Measurements from ENCODE around the gene SSBP3.

Gene SSBP3

DNA sequence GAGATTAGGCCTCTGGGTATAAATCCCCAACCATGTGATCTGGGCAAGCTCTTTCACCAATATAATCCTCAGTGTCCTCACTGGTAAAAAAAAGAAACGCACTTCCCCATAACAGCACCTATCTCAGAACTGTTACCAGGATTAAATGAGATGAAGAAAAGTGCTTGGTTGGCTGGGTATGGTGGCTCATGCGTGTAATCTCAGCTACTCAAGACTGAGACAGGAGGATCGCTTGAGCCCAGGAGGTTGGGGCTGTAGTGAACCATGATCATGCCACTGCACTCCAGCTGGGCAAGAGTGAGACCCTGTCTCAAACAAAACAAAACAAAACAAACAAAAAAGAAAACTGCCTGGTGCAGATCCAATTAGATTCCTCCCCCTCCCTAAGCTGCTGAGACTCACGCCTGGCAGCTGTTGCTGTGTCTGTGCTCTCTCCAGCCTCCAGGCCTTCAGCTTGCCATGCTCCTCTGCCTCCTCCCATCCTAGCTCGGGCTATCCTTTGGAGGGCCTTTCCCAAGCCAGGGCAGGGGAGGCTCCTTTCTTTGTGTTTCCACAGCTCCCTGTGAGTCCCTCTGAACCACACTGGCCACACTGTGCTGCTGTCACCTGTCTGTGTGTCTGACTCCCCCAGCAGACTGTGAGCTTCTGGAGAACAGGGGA, 225.4 kb downstream of the SSBP3 start:
- H3K9ac ChIP-seq (ENCODE audit: low read depth, low read length) = no peak overlapping the region
- H4K20me1 ChIP-seq (ENCODE audit: insufficient read depth, low read length) = no peaks in the 10 kb centered on the region
- H3K36me3 ChIP-seq (ENCODE audit: insufficient read depth, low read length) = peaks cover 5% of the 10 kb centered on the region; the same call in 1 of the 2 replicates
- H3K9me3 ChIP-seq (ENCODE audit: insufficient read depth, low read length, severe bottlenecking) = no peaks in the 10 kb centered on the region
- H3K4me1 ChIP-seq (ENCODE audit: insufficient read depth, low read length) = no peaks in the 10 kb centered on the region
- H2AFZ ChIP-seq (ENCODE audit: low read depth, low read length) = no peak overlapping the region
- TF ChIP-seq, protein P1, sequence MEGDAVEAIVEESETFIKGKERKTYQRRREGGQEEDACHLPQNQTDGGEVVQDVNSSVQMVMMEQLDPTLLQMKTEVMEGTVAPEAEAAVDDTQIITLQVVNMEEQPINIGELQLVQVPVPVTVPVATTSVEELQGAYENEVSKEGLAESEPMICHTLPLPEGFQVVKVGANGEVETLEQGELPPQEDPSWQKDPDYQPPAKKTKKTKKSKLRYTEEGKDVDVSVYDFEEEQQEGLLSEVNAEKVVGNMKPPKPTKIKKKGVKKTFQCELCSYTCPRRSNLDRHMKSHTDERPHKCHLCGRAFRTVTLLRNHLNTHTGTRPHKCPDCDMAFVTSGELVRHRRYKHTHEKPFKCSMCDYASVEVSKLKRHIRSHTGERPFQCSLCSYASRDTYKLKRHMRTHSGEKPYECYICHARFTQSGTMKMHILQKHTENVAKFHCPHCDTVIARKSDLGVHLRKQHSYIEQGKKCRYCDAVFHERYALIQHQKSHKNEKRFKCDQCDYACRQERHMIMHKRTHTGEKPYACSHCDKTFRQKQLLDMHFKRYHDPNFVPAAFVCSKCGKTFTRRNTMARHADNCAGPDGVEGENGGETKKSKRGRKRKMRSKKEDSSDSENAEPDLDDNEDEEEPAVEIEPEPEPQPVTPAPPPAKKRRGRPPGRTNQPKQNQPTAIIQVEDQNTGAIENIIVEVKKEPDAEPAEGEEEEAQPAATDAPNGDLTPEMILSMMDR (IDR thresholded peaks at IDR 0.05; ENCODE audit: borderline replicate concordance, extremely low read depth, low read length, poor library complexity, severe bottlenecking) = no peak
- no peak for TF ChIP-seq EZH2 (IDR thresholded peaks at IDR 0.05; ENCODE audit: borderline replicate concordance, low read depth, low read length, severe bottlenecking)
- H3K27ac ChIP-seq (ENCODE audit: low read length) = no peak overlapping the region
- H3K4me2 ChIP-seq (ENCODE audit: insufficient read depth, low read length) = no peak overlapping the region
- H3K79me2 ChIP-seq (ENCODE audit: insufficient read depth, low read length) = no peaks in the 10 kb centered on the region
- DNase-seq (no peak), ATAC-seq (ENCODE audit: insufficient read depth, low read depth) (no peak)
- H3K4me3 ChIP-seq (ENCODE audit: low read depth in 1 of 2, low read length in 2 of 2) = no peak overlapping the region
- no peaks in the 10 kb centered on the region for H3K27me3 ChIP-seq (ENCODE audit: insufficient read depth, low read length, poor library complexity)

DNA sequence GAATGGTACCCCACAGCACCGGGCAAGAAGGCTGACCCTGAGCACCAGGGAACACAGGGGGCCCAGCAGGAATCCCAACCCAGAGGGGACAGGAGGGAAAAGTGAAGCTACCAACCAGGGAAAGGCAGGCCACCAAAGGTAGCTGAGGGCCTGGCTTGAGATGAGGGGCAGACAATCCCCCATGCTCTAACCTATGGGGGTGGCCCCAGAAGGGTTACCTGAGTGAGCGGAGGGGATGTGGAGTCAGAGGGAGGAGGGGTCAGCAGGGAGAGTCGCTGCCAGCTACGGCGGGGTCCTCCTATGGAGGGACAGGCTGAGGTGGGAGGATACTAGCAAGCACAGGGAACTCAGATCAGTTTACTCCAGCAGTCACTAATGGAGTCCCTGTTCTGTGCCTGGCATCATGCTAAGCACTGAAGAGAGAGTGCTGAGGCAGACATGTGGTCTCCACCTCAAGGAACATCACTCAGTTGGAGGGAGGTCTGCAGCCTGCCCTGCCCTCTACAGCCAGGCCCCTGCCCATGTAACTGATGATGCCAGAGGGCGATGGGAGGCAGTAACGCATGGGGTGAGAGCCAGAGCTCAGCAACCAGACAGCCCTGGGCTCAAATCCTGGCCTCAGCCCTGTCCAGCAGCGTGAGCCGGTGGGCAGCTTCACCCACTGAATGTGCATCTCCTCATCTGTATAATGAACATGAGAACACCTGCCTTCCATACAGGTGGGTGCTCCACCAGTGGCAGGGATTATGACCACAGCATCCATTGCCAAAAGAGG, 227.7 kb downstream of the SSBP3 start:
- ATAC-seq (ENCODE audit: insufficient read depth, low read depth) (no peak), DNase-seq (no peak)
- H3K4me2 ChIP-seq (ENCODE audit: insufficient read depth, low read length) = no peak overlapping the region
- peaks cover 12% of the 10 kb centered on the region; the same call in 1 of the 2 replicates for H3K36me3 ChIP-seq (ENCODE audit: insufficient read depth, low read length)
- no peaks in the 10 kb centered on the region for H3K9me3 ChIP-seq (ENCODE audit: insufficient read depth, low read length, severe bottlenecking)
- H3K27ac ChIP-seq (ENCODE audit: low read length) = no peak overlapping the region
- no peak for TF ChIP-seq EZH2 (IDR thresholded peaks at IDR 0.05; ENCODE audit: borderline replicate concordance, low read depth, low read length, severe bottlenecking)
- TF ChIP-seq, protein P1 (IDR thresholded peaks at IDR 0.05; ENCODE audit: borderline replicate concordance, extremely low read depth, low read length, poor library complexity, severe bottlenecking) = no peak
- no peaks in the 10 kb centered on the region for H3K27me3 ChIP-seq (ENCODE audit: insufficient read depth, low read length, poor library complexity)
- no peaks in the 10 kb centered on the region for H3K4me1 ChIP-seq (ENCODE audit: insufficient read depth, low read length)
- no peak overlapping the region for H3K4me3 ChIP-seq (ENCODE audit: low read depth in 1 of 2, low read length in 2 of 2)
- H3K79me2 ChIP-seq (ENCODE audit: insufficient read depth, low read length) = no peaks in the 10 kb centered on the region
- H4K20me1 ChIP-seq (ENCODE audit: insufficient read depth, low read length) = no peaks in the 10 kb centered on the region
- H2AFZ ChIP-seq (ENCODE audit: low read depth, low read length) = no peak overlapping the region
- H3K9ac ChIP-seq (ENCODE audit: low read depth, low read length) = no peak overlapping the region

DNA sequence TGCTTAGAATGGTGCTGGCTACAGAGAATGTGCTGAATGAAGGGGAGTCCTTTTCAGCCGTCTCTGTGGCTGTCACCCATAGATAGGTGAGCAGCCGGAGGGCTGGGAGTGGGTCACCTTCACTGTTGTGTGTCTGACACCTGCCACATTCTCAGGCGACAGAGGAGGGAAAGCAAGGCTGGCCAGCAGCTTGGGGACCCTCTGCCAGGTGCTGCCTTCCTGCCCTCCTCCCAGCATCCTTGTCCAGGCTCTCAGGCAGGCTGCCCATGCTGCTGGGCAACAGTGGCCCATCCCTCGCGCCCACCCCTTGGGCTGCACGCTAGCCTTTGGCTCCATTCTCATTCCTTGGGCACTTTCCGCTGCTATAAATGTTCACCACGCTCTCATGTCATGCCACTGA, 228.5 kb downstream of the SSBP3 start:
- no peak for ATAC-seq (ENCODE audit: insufficient read depth, low read depth)
- Histone ChIP-seq H3K79me2 (ENCODE audit: insufficient read depth, low read length) (no peaks in the 10 kb centered on the region), H4K20me1 (ENCODE audit: insufficient read depth, low read length) (no peaks in the 10 kb centered on the region), H3K4me2 (ENCODE audit: insufficient read depth, low read length) (no peak overlapping the region), H3K9me3 (ENCODE audit: insufficient read depth, low read length, severe bottlenecking) (no peaks in the 10 kb centered on the region), H3K36me3 (ENCODE audit: insufficient read depth, low read length) (peaks cover 12% of the 10 kb centered on the region; the same call in 1 of the 2 replicates), H3K9ac (ENCODE audit: low read depth, low read length) (no peak overlapping the region), H3K4me1 (ENCODE audit: insufficient read depth, low read length) (no peaks in the 10 kb centered on the region), H3K4me3 (ENCODE audit: low read depth in 1 of 2, low read length in 2 of 2) (no peak overlapping the region), H3K27me3 (ENCODE audit: insufficient read depth, low read length, poor library complexity) (no peaks in the 10 kb centered on the region), H2AFZ (ENCODE audit: low read depth, low read length) (no peak overlapping the region), H3K27ac (ENCODE audit: low read length) (no peak overlapping the region)
- no peak for DNase-seq
- TF ChIP-seq, protein P1 (IDR thresholded peaks at IDR 0.05; ENCODE audit: borderline replicate concordance, extremely low read depth, low read length, poor library complexity, severe bottlenecking) = no peak
- no peak for TF ChIP-seq EZH2 (IDR thresholded peaks at IDR 0.05; ENCODE audit: borderline replicate concordance, low read depth, low read length, severe bottlenecking)

Data from DND-41 (cell line).